Fibroblast of pulmonary artery (primary cell): ENCODE measurements around the gene STAG1.
A peak's percentile ranks its signal among the peaks of the same experiment; 100 is the strongest.
"Not testable (repeated sequence)": the region's sequence is repeated elsewhere in the genome, so short reads cannot be mapped to it uniquely, and the experiment has no call there.

ENCODE experiments used
- DNase-seq: peaks from one replicate; pipeline ENCODE4 v3.0.0-alpha.2; 2010; ENCODE audit warnings: low read depth
- H3K4me3 ChIP-seq: replicated peaks from 2 replicates; pipeline ENCODE4 v1.5.1; 2011; ENCODE audit warnings: low read depth, mild to moderate bottlenecking, control low read depth, low read length, moderate library complexity
- CTCF ChIP-seq: IDR thresholded peaks from 2 replicates; pipeline ENCODE4 v1.5.1; 2011; ENCODE audit warnings: mild to moderate bottlenecking, control low read depth, low read length, inconsistent platforms; ENCODE audit errors: missing control alignments

Gene STAG1

GRCh38 chr3:136783708-136784191 is 31.6 kb upstream of the STAG1 start:
- no peak overlapping the region for H3K4me3 ChIP-seq
- DNase-seq = no peak
- TF ChIP-seq CTCF = no peak

- H3K4me3 ChIP-seq = no peak overlapping the region
- no peak for TF ChIP-seq CTCF
- no peak for DNase-seq
Observed at GRCh38 chr3:136780741-136781140, 28.6 kb upstream of the STAG1 start.

GRCh38 chr3:136778865-136779264 is 26.7 kb upstream of the STAG1 start:
- no peak for TF ChIP-seq CTCF
- peak; percentile 31 for DNase-seq

GRCh38 chr3:136772709-136773108 is 20.5 kb upstream of the STAG1 start:
- no peak for TF ChIP-seq CTCF
- H3K4me3 ChIP-seq = no peak overlapping the region
- peak; percentile 33 for DNase-seq

More at GRCh38 chr3:136778865-136779264, 26.7 kb upstream of the STAG1 start:
- no peak overlapping the region for H3K4me3 ChIP-seq

- DNase-seq = peak; percentile 59
- not testable (repeated sequence) for H3K4me3 ChIP-seq
- peak; percentile 62 for TF ChIP-seq CTCF
Observed at GRCh38 chr3:136758160-136759102, 6.3 kb upstream of the STAG1 start.

- H3K4me3 ChIP-seq = no peak overlapping the region
- DNase-seq = no peak
- no peak for TF ChIP-seq CTCF
Observed at GRCh38 chr3:136755192-136755591, 3.0 kb upstream of the STAG1 start.
